Measurements from ENCODE around the gene GLIPR1.

- TF ChIP-seq POLR2A (IDR thresholded peaks at IDR 0.05; ENCODE audit: low read depth, low read length) = no peak
- no peak for TF ChIP-seq CTCF (IDR thresholded peaks at IDR 0.05; ENCODE audit: extremely low read depth in 1 of 2, insufficient read depth in 1 of 2, low read depth in 1 of 2, low read length in 2 of 2)
- TF ChIP-seq FOS (IDR thresholded peaks at IDR 0.05; ENCODE audit: borderline replicate concordance, insufficient read depth, low read length) = no peak
- no peak for TF ChIP-seq MYC (IDR thresholded peaks at IDR 0.05; ENCODE audit: low read depth, low read length)
Measured at GRCh38 chr12:75528272-75528671, 47.7 kb downstream of the GLIPR1 start.
